NOMO-1 treated with dmso at 0.1 percent for 144 hours (cell line): Measurements from ENCODE around the gene FAM227A.
"Not testable (repeated sequence)": the region's sequence is repeated elsewhere in the genome, so short reads cannot be mapped to it uniquely, and the experiment has no call there.

Experiments
- DNase-seq: peaks from one replicate; lab custom pipeline; 2025; ENCODE audit not compliant: unreplicated experiment; lab: John Stamatoyannopoulos, UW

Gene FAM227A

DNA sequence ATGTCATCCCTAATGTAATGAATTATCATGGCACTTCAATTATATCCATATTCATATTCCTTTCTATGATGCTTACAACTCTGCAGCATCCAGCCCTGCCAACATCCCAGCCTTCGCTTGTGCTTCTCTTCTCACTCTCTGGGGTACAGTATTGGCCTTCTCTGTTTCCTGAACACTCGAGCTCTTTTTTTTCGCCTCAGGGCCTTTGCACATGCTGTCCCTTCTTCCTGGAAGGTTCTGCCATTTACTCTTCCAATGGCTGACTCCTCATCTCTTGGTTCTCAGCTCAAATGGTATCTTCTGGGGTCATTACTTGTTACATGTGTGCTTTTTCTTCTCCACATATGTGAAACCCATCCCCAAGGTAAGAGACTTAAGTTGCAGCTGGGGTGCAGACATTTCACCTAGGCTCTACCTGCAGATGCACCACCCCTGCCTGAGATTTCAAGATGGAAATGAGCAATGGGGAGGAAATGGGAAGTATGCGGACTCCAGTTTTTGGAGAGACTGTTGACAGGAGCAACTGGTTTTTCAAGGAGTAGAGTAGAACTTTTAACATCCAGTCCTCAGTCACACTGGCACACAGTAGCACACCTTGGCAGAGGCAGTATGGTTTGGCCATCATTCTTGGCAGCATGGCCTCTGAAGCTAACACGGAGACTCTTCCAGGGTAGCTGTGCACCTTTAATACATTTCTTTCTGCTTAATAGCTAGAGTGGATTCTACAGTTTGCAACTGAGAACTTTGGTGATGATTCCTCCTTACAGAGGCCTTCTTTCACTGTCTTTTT lies 43.8 kb downstream of the FAM227A start:
- no peak for DNase-seq

DNA sequence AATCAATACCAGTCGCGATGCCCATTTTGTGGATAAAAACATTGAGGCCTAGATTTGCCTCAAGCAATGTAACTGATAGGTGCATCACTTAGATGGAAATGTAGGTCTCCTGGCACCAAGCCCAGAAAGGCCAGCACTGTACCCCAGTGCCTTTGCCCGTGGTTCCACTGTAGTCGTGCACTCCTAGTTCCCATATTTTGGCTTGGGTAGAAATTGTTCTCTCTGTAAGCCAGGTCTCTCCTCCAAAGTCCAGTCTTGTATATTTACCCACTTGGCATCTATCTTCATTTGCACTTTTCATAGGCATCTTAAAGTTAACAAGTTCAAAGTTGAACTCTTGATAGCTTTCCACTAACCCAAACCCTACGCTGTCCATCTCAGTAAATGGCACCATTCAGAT lies 44.6 kb downstream of the FAM227A start:
- no peak for DNase-seq

DNA sequence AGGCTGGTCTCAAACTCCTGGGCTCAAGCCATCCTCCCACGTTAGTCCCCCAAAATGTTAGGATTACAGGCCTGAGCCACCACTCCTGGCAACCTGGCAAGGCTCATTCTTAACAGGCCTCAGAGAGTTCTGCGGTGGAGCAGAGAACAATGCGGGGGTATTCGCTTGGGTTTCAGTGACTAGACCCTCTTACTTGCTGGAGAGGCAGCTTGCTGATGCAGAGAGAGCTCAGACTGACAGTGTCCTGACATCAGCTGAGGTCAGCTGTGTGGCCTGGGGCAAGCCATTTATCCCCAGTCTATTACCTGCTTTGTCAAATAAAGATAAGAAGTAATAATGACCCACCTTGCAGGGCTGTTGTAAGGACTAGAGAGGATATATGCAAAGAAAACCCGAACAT lies 46.0 kb downstream of the FAM227A start:
- no peak for DNase-seq

DNA sequence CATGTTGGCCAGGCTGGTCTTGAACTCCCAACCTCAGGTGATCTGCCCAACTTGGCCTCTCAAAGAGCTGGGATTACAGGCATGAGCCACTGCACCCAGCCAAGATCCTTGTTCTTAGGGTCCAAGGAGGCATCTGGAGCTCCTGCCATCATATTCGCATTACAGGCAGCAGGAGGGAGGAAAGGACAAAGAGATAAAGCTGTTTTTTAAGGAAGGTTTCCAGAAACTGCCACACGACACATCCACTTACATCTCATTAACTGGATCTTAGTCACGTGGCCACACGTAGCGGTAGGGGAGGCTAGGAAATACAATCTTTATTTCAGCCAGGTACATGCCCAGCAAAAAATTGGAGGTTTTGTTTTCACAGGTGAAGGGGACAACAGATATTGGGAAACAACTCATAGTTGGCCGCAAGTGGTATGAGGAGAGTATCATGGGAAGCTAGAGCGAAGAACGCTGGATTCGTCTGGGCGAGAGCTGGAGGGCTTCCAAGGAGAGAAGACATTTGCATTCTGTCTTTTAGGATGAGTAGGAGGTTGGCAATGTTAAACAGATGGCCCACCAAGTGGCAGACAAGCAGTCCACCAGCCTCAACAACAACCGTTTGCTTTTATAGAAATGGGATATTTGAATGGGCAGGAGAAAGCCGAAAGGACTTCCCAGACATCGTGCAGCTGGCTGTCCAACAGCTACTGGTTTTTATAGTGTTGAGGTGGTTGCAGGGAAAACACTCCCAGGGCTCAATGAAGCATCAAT lies 47.0 kb downstream of the FAM227A start:
- DNase-seq: no peak

DNA sequence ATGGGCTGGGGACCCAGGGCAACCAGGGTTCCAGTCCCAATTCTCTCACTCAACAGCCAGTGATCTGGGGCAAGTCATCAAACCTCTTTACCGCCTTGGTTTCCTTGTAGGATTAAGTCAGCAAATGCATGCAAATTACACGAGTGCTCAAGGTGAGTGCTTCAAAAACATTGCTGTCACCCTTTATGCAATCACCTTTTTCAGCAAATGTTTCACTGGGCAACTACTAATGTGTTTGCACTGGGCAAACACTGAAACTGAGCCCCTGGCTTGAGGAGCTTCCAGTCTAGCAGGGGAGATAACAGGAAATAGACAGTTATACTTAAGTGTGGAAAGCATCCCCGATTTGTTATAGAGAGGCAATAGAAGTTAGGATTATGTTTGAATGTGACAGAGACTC lies 48.5 kb downstream of the FAM227A start:
- DNase-seq: no peak

DNA sequence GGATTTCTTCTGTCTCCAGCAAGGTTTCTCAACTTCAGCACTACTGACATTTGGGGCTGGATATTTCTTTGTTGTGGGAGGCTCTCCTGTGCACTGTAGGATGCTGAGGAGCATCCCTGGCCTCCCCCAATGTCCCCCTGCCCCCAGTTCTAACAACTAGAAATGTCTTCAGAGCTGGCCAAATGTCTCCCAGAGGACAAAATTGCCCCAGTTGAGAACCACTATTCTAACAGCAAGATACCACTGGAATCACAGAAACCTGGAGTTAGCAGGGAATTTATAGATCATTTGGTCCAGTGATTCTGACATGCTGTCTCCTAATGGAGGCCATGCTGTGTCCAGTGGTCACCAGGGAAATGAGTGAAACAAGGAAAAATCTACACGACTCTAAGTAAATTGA lies 54.0 kb downstream of the FAM227A start:
- no peak for DNase-seq

DNA sequence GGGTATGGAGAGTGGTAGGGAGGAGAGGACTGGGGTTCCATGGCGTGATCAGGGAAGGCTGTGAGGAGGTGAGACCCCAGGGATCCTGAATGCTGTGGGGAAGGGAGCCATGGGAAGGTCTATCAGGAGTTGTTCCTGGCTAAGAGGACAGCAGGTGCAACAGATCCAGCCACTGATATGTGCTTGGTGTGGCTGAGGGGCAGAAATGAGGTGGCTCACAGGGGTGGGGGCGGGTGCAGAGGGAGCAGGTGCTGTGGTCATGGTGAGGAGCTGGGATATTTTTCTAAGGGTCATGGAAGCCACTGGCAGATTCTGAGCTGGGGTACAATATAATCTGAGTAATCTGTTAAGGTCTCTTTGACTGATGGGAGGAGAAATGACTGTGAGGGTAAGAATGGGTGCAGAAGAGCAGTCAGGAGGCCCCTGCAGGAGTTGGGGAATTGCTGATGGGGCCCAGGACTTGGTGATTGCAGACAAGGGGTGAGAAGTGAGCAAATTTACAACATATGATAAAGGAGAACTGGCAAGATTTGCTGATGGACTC lies 54.9 kb downstream of the FAM227A start:
- DNase-seq: no peak

DNA sequence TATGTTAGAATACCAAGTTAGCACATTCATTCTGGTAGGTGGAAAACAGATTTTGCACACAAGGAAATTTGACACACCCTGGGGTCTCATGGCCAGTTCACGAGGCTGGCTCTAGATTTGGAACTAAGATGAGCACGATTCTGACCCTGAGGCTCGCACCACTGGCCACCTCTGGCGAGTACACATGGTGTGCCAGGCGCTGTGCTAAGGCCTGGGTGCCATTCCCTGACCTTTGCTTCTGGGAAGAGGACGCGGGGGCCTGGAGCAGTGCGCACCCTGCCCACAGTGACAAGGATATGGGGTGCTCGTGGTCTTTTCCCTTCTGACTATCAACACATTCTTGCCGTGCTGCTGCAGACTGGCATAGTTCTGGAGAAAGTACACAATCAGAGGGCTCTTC lies 56.7 kb downstream of the FAM227A start:
- DNase-seq: no peak

DNA sequence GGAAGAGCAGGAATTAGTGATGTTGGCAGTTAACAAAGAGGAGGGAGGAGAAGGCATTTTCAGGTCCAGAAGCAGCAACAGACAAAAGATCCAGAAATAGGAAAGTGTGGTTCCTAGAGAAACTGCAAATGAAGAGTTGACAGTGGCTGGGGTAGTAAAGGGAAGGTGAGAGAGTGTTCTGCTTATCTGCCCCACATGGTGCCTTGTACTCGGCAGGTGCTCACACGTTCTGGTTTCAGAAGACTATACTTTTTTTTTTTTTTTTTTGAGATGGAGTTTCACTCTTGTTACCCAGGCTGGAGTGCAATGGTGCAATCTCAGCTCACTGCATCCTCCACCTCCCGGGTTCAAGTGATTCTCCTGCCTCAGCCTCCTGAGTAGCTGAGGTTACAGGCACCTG lies 73.3 kb downstream of the FAM227A start:
- not testable (repeated sequence) for DNase-seq

DNA sequence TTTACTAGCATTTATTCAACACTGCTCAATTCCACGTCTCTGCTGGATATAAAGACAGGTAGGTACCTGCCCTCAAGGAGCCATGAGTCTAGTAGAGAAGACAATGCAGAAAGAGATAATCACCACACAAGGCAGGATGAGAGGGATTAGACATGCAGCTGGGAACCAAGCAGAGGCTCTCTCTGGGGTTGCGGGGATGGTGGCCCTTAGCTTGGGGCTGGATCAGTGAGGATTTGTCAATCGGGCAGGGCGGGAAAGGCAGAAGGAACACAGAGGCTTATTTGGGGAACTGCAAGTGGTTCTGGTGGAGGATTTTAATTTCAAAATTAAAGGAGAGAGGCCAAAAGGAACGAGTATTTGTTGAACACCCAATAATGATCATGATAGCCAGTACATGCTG lies 77.7 kb downstream of the FAM227A start:
- no peak for DNase-seq

DNA sequence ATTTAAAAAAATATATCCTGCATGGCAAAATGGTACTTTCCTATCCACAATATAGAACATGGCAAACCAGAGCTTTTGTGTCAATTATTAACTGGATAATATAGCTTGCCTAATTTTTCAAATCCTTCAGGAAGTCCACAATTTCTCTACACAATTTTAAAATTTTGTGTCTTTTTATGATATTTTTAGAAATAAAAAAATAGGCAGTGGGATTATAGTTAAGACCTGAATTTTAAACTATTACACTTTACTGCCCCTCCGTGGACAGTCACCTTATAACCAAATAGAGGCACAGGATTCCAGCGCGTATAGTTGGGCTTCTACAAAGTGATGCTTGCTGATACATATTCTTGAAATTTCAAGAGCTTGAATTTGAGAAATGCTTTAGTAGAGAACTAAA lies 84.1 kb downstream of the FAM227A start:
- DNase-seq: peak; percentile 34

DNA sequence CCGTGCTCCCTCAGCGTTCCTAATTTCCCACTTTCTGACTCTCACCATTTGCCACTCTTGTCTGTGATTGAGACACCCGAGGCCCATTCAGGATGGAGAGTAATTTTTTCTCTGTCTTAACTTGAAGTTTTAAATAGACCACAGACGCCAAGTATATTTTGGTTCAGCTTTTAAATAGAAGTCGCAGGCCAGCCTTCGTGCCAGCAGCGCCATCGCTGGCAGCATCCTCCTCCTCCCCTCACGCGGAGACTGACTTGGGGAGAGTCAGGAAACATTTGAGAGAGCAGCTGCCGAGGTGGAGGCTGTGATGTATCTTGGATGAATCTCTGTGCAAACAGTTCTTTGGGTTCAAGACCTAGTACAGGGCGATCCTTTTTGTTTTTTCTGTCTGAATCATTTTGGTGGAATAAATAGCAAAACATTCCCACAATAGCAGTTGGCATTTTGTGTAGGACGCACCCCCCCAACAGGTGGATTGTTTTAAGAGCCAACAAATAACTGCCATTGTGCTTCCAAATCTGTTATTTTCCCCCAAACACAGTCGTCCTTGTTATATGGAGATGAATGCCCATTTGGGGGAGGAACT lies 85.3 kb downstream of the FAM227A start:
- peak; percentile 43 for DNase-seq

DNA sequence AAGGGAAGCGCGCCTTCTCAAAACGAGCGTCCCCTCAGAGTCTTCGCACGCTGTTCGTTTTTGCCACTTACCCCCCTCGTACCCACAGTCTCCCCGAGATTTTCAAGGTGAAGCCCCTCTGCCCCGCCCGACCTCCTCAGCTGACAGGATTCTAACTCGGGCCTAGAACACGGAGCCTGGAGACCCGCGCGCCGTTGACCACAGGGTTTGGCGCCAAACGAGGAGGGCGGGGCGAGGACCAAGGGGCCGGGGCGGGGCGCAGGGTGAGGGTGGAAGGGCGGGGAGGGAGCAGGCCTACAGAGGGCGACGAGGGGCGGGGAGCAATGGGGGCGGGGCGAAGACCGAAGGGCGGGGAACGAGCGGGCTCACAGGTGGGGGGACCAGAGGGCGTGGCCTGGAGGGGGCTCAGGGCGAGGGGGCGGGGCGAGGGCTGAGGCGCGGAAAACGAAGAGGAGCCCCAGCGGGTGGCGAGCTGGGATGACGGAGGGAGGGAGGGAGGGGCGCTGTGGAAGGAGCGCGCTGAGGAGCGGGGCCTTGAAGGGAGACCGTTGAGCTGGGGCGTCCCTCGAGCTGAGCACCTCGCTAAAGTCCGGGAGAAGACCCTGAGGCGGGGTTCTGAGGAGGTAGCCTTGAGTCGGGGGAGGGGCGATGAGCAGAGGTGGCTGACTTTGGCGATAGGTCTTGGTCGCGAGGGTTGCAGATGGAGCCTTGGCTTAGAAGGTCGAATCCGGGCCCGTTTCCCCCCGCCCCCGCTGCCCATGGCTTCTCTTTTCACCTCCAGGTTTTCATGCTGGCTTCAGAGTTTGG lies 86.0 kb downstream of the FAM227A start, which contains the start of gene DMC1:
DMC1 (minus strand) TSS at position 212 of the 807 bp plus-strand sequence. CDS start 1,927 bp downstream, outside the sequence.
- DNase-seq: peak; percentile 83

DNA sequence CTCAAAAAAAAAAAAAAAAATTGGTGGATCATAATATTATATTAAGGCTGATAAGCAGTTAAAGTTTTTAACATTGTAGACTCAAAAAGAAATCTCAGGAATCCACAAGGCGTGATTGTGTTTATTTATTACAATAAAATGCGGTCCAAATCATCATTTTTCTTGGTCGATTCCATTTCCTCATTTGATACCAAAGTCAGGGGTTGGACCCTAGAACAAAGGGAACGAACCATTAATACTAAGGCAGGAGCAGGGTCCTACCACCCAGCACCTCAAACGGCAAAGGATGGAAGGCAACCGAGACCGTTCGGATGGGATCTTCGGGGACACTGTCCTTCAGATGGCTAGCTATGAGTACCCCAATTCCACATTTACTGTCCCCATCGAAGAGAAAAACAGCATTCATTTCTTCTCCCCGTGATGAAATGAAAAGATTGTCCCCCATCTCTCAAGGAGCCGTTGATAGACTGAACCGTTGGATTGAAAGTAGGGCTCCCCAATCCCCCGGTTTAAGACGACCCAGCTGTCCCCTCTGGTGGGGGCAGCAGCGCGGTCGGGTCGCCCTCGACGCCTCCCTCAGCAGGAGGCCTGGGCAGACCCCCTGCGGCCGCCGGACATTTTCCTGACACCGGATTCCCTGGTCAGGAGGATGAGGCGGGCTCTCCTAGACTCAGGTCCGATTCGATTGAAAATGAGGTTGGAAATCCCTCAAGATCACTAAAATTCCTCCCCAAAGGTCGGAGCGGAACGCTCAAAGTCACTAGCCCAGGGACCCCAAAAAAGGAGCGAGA lies 86.8 kb downstream of the FAM227A start:
- DNase-seq: no peak

DNA sequence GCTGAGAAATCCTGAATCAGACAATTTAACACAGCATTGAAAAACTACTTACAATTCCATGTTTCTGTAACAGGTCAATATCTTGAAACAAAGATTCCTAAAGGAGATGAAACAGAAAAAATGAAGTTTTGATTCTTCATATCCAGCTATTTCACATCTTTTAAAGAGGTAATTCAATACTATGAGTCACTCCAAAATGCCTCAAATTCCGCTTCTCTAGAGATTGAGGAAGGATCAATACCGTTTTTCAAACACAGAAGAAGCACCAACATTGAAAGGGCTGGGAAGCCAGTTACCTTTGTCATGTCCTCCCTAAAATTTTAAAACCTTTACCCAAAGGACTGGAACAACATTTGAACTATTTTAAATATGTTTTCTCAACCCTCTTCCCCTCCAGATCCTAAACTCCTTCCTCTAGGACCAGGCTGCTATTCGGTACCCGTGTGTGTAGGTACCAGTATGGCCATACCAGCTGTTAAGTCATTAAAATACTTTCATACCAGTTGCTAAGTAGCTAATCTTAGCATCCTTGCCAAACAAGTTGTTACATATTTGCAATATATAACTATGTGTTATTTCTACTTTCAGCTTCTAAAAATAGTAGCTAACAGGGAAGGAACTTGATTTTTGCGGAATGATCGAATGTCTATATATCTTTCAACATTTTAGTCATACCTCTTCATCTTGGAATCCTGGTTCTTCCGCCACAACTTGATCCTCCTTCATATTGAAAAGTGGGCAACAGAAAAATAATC lies 88.5 kb downstream of the FAM227A start:
- DNase-seq: no peak

DNA sequence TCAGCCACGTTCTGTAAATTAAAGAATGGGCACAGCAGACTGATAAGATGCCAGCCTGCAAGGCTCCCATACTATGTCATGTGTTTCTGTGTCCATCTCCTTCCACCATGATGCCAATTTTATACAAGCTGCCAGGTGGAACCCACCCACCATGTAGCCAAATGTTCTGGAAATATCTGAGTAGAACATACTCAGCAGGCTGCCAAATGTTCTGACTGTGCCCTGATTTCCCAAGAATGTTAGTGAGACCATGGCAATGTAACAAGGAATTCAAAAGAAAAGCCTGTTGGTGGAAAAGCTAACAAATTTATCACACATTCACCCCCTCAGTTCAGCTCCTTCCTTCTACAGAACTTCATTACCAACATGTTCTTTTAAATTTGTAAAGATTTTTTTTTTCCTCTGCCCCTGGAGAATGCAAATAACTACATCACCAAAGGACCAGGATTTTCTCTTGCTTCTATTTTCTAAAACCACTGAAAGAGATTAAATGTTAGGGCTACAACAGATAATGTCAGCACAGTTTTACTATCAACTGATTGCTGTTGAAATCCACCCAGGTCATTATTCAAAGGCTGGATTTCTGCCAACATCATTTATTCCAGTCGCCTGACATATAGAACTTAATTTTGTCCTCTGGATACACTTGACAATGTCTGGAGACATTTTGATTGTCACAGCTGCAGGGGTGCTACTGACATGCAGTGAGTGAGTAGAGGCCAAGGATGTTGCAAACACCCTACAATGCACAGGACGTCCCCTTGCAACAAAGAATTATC lies 89.3 kb downstream of the FAM227A start:
- no peak for DNase-seq

DNA sequence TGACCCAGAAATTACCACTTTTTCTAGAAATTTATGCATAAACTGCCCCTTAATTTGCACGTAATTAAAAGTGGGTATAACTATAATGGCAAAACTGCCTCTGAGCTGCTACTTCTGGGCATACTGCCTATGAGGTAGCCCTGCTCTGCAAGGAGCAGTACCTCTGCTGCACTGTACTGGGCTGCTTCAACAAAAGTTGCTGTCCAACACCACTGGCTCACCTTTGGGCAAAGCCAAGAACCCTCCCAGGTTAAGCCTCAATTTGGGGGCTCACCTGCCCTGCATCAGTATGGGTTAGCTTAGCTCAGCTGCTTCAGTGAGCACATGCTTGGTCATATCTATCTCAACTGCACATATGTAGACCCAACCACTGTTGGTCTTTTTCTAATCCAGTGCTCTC lies 90.8 kb downstream of the FAM227A start:
- DNase-seq: no peak

DNA sequence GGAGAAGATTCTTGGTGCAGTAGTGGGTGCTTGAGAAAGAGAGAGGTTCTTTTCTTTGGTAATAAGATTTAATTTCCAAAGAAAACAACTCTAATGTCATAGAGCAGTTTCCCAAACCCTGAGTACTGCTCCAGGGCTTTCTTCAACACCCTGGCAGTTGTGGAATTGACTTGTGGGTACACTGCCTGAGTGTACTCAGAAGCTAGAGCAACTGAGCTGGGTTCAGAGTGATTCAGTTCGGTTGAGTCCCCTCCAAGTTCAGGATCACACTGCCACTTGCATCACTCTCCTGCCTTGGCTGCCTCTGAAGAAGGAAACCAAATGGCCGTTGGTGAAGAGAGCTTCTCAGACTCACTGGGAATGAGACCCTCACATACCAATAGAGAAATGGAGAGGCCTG lies 91.5 kb downstream of the FAM227A start:
- no peak for DNase-seq

DNA sequence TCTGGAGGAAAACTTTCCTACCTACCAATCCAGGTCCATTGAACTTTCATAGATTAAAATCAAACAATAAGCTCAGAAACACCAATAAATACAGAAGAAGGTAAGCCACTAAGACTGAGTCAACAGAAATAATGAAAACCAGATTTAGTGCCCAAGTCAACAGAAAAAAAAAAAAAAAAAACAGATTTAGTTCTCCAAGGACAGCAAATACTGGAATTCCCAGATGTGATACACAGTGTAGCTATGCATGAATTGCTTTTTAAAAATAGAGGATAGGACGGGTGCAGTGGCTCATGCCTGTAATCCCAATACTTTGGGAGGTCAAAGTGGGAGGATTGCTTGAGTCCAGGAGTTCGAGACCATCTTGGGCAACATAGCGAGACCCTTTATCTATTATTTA lies 101.9 kb downstream of the FAM227A start:
- no peak for DNase-seq
